Posterior cingulate gyrus (tissue), 11 donors: ENCODE measurements around the gene ABCC5.
A peak's percentile ranks its signal among the peaks of the same experiment; 100 is the strongest.

Experiments used
- DNase-seq, 10 donors: peaks; one replicate each; pipeline versions ENCODE4 v3.0.0 to v3.0.0-alpha.2; 2020 to 2021; ENCODE audit warnings: mixed read lengths in 3 of 10
- intact Hi-C: fragments of 100-400 bp; cut with DNase I; formaldehyde crosslinking; loops from one replicate; pipeline ENCODE4 v1.15.1; 2023

The ABCC5 gene

GRCh38 chr3:183931881-183932280, 85.8 kb downstream of the ABCC5 start:
- intact Hi-C loops: no loop called here
- no peak for DNase-seq

- intact Hi-C loops: no loop called here
- DNase-seq: peak in 1 of 10 donors; percentile 18
These were observed 87.6 kb downstream of the ABCC5 start for GRCh38 chr3:183930086-183930485.

DNA sequence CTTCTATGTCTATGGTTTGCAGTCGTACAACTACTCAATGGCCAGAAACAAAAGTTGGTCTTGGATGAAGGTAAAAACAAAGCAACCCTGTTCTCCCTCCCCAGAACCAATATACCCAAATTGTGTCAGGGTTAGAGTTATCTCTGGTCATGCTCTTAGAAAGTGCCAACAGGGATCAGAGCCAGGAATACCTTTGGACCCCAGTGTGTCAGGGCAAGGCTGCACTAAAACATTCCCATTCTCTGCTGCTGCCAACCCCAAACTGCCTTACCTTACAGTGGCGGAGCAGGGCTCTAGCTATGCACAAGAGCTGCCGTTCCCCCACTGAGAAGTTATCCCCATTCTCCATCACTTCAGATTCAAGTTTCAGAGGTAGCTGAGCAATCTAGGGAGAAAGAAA, 90.6 kb downstream of the ABCC5 start:
- DNase-seq: peak in 1 of 10 donors; percentile 8
- intact Hi-C loops: no loop called here

DNA sequence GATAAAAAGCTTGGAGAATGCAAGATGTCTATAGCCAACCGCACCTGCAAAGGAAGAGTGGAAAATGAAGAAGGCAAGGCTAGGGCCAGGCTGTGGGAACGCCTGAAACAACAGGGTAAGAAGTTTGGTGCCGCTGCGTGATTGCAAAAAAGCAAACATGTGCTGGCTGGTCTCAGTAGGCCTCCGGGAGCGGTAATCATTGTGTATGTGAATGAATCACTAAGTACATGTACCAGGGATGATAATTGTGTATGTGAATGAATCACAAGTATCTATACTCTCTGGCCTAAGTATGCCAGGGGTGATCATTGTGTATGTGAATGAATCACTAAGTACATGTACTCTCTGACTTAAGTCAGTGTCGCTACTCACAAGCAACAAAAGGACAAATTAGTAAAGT, 92.7 kb downstream of the ABCC5 start:
- intact Hi-C loops: no loop called here
- DNase-seq: peak in 1 of 10 donors; percentile 71

- DNase-seq: no peak
- intact Hi-C loops: no loop called here
These were observed 93.1 kb downstream of the ABCC5 start for GRCh38 chr3:183924543-183924942.

DNA sequence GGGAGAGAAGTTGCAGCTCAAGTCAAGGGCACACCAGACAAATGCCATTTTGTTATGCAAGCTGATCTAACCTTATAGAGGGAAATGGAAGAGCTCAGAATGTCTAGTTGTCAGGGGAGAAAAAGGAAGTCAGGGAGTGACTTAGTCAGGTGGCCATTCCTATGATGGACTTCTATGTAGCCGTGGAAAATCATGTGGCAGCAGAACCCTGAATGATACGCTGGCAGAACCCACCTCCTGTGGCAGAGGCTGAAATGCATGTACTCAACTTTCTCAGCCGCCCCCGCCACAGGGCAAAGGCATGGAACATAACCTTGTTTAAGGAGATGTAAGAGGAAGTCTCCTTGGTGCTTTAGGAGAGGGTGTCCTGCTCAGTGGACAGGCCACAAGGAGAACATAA, 95.3 kb downstream of the ABCC5 start:
- intact Hi-C loops: no loop called here

GRCh38 chr3:183921096-183921495, 96.6 kb downstream of the ABCC5 start:
- DNase-seq: peak in 1 of 10 donors; percentile 40

More for the DNA sequence above, 95.3 kb downstream of the ABCC5 start:
- peak in 1 of 10 donors; percentile 53 for DNase-seq

DNA sequence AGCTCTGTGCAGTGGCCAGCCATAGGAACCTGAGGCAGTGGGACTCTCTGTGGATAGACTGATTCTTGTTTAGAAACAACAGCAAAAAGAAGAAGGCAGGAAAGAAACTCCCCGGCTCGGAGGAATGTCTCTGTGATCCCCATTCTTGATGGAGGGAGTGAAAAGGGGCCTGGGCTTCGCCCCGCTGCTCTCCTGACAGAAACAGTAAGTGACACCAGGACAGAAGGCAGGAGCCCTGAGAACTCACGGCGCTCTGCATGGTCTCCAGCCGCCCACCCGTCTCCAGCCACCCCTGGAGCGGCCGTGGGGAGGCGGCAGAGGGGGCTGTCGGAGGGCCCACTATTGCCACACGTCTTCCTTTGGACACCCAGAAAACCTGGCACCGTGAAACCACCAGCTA, 97.3 kb downstream of the ABCC5 start:
- peak in 1 of 10 donors; percentile 29 for DNase-seq
- intact Hi-C loops: no loop called here

More at GRCh38 chr3:183921096-183921495, 96.6 kb downstream of the ABCC5 start:
- intact Hi-C loops: no loop called here

DNA sequence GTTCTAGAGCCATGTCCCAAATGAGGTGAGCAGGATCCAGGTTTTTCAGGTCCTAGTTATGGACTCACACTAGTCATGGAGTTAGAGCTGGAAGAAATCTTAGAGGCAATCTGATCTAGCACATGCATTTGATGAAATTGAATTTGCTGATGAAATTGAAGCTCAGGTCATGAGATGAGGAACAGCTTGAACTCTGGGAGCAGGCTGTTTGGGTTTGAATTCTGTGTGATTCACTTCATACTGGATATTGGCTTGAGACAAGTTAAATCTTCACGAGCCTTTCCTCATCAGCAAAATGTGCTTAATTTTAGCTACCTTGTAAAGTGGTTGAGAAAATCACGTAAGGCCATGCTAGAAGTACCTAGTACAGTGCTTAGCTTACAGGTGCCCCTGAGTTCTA, 99.5 kb downstream of the ABCC5 start:
- intact Hi-C loops: no loop called here

DNA sequence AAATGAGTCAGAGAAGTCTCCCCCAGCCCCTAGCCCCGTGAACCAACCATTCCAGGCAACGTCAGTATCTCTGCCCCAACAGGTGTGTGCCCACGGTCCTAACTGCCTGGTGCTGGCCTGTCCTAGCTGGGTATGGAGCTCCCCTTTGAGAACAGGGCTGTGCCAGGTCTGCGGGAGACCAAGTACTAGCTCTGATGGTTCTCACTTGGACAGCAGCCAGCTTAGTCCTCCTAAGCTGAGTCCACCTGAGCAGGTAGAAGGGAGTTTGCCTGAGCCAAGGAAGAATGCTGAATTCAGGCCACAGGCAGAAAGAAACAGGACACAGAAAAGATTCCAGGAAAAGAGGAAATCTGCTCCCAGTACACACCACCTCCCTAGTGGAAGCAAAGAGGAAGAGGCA, 99.9 kb downstream of the ABCC5 start:
- intact Hi-C loops: no loop called here
- peak in 1 of 10 donors; percentile 32 for DNase-seq

More for the DNA sequence above, 99.5 kb downstream of the ABCC5 start:
- no peak for DNase-seq

- no peak for DNase-seq
These were observed 102.8 kb downstream of the ABCC5 start for GRCh38 chr3:183914856-183915255.

DNA sequence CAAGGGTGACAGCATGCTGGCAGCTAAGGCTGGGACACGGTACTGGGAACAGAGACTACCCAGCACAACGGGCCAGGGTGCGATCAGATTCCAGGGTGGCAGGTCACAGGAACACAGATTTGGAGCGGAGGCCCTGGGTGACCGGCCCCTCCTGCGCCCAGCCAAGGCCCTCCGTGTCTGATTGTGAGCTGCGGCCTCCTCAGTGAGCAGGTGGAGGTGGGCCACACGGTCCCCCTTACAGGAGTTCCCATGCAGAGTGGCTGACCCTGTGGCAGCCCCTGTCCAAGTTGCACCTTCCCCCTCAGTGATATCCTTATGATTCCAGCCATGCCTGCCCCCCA, 104.1 kb downstream of the ABCC5 start:
- peak in 1 of 10 donors; percentile 39 for DNase-seq
- intact Hi-C loops: no loop called here

More at GRCh38 chr3:183914856-183915255, 102.8 kb downstream of the ABCC5 start:
- intact Hi-C loops: no loop called here

- DNase-seq: peak in 1 of 10 donors; percentile 28
- intact Hi-C loops: no loop called here
These were observed 104.6 kb downstream of the ABCC5 start for GRCh38 chr3:183912895-183913579.

DNA sequence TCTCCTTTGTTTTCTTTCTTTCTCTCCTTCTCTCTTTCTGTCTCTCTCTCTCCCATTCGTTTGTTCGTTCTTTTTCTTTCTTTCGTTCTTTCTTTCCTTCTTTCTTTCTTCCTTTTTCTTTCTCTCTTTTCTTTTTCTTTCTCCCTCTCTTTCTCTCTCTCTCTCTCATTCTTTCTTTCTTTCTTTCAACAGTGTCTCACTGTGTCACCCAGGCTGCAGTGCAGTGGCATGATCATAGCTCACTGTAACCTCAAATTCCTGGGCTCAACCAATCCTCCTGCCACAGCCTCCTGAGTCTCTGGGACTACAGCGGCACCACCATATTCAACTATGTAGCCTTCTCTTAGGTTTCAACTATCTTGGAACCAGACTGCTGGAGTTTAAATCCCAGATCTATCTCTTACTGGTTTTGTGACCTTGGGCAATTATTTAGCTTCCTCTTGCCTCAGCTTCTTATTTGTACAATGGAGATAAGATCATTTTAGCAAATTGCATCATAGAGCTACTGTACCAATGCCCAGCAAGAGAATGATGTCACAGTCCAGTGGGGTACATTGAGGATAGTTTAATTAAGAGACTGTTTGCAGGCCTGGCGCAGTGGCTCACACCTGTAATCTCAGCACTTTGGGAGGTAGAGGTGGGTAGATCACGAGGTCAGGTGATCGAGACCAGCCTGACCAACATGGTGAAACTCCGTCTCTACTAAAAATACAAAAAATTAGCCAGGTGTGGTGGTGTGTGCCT, 105.7 kb downstream of the ABCC5 start:
- DNase-seq: peak in 1 of 10 donors; percentile 26
- intact Hi-C loops: no loop called here

DNA sequence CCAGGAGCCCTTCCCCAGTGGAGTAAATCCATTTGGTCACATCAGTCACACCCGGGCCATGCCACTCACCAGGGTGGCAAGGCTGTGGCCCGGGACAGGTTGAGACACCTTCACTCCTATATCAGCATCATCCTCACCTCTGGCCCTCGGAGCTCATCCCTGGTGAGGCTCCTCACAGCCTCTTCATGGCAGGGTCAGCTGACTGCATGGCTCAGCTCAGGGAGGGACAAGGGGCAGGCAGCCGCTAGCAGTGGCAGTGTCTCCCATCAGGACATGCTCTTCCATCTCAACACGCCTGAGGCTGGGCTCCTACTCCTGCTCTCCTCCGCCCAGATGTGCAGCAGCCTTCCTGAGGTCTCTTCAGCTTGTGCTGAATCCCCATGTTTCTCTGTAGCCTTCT, 106.6 kb downstream of the ABCC5 start:
- intact Hi-C loops: no loop called here
- peak in 1 of 10 donors; percentile 52 for DNase-seq

GRCh38 chr3:183909030-183909600, 108.6 kb downstream of the ABCC5 start:
- peak in 1 of 10 donors; percentile 72 for DNase-seq
- intact Hi-C loops: no loop called here

GRCh38 chr3:183907911-183908331, 109.8 kb downstream of the ABCC5 start:
- DNase-seq: peak in 5 of 10 donors; percentile 30 to 87 (median 81)
- intact Hi-C loops: no loop called here

GRCh38 chr3:183907176-183907575, 110.5 kb downstream of the ABCC5 start:
- intact Hi-C loops: no loop called here
- DNase-seq: peak in 1 of 10 donors; percentile 26

DNA sequence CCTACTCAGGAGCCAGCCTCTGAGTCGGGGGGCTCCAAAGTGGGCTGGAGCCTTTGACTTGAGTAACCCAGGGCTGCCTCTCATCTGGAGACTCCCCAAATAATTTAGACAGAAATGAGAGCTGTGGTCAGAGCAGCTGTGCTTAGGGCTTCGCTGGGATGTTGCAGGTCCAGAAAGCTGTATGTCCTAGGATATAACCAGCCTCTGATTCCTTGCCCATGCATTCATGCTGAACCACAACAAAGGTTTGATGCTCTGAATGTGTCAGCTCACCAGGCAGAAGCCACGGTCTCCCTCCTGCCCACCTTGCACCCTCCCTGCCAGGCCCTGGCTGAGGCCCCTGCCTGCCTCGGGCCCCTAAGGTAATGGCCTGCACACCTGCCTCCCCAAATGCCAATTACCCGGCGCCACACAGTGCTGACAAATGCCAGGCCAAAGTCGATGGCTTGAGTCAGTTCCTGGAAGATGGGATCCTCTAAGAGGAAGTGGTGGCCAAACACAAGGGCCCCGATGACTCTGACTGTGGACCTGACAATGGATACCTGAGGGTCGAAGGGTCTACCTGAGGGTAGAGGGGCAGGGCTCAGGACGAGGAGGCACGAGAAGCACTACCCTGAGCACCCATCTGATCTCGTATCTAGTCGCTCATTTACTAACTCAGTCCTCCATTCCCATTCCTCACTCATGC, 111.3 kb downstream of the ABCC5 start:
- intact Hi-C loops: no loop called here

GRCh38 chr3:183904833-183905780, 112.6 kb downstream of the ABCC5 start:
- peak in 1 of 10 donors; percentile 66 for DNase-seq

More for the DNA sequence above, 111.3 kb downstream of the ABCC5 start:
- peak in 1 of 10 donors; percentile 65 for DNase-seq

More at GRCh38 chr3:183904833-183905780, 112.6 kb downstream of the ABCC5 start:
- intact Hi-C loops: no loop called here
